ENCODE data around the gene ZNF670. TPM values are rescaled to one million over a fixed set of nuclear protein-coding genes. Genes with fewer than 3 reads are reported as not detected.

ZNF670 gene
- total RNA-seq, 4 donors from 2014 or later = 1.9 to 4.6 (median 2.6) TPM

DNA sequence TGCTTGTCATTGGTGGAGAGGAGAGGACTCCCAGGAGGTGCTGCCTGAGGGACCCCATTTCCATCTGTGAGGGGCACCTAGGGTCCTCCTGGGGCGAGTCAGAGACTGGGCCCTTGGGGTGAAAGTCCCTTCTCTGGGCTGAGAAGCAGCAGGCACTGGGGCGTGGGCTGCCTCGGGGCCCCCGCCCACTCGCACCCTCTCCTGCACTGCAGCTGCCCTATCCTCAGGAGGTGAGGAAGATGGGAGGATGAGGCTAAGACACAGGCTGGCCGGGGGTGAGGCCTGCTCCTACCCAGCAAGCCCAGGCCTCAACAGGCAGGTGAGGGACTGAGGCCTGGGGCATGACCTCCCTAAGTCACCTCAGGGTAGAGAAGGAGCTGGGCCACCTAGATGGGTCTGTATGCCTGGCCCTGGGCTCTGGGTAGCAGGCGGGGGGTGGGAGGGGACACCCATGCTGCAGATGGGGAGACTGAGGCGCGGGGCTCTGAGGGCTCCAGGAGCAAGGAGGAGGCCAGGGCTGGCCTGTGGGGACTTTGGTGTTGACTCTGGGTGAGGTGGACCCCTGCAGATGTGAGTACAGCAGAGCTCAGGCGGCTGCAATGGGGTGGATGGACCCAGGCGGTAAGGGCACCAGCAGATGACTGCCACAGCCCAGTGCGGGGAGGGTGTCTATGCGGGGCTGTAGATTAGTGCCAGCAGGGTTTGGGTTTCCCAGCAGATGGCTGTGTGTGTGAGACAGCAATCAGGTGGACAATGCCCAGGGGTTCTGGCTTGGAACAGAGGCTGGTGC lies 35.9 kb upstream of the ZNF670 start:
- H3K36me3 ChIP-seq = no peaks in the 10 kb centered on the region
- no peak for DNase-seq
- intact Hi-C loops (cut with DNase I; ENCODE audit: low total_unique reads) = no loop called here
- H3K27me3 ChIP-seq = no peaks in the 10 kb centered on the region
- TF ChIP-seq POLR2A (IDR thresholded peaks at IDR 0.05) = no peak
- TF ChIP-seq POLR2AphosphoS5 (IDR thresholded peaks at IDR 0.05) = no peak
- TF ChIP-seq EP300 (IDR thresholded peaks at IDR 0.05; ENCODE audit: low read depth) = no peak
- TF ChIP-seq, protein P1, sequence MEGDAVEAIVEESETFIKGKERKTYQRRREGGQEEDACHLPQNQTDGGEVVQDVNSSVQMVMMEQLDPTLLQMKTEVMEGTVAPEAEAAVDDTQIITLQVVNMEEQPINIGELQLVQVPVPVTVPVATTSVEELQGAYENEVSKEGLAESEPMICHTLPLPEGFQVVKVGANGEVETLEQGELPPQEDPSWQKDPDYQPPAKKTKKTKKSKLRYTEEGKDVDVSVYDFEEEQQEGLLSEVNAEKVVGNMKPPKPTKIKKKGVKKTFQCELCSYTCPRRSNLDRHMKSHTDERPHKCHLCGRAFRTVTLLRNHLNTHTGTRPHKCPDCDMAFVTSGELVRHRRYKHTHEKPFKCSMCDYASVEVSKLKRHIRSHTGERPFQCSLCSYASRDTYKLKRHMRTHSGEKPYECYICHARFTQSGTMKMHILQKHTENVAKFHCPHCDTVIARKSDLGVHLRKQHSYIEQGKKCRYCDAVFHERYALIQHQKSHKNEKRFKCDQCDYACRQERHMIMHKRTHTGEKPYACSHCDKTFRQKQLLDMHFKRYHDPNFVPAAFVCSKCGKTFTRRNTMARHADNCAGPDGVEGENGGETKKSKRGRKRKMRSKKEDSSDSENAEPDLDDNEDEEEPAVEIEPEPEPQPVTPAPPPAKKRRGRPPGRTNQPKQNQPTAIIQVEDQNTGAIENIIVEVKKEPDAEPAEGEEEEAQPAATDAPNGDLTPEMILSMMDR (IDR thresholded peaks at IDR 0.05) = no peak
- 81% methylated on average over 12 of the region's 13 CpGs; no CpG with 5 or more reads in 1 of the 2 donors for WGBS, 2 donors (ENCODE audit: low coverage in 1 of 2)
- in situ Hi-C loops (cut with MboI; ENCODE audit: low pct_ligation_motif_present in 1 of 4, low pct_unique_long_range_greater_than_20kb in 1 of 4, low sequenced_read_pairs in 3 of 4) = no loop called here
- H3K4me3 ChIP-seq = no peak overlapping the region
- peaks cover 0 to 14% (median 6%) of the 10 kb centered on the region in 4 donors for H3K4me1 ChIP-seq
- no peak overlapping the region for H3K27ac ChIP-seq
- no peaks in the 10 kb centered on the region for H3K9me3 ChIP-seq

DNA sequence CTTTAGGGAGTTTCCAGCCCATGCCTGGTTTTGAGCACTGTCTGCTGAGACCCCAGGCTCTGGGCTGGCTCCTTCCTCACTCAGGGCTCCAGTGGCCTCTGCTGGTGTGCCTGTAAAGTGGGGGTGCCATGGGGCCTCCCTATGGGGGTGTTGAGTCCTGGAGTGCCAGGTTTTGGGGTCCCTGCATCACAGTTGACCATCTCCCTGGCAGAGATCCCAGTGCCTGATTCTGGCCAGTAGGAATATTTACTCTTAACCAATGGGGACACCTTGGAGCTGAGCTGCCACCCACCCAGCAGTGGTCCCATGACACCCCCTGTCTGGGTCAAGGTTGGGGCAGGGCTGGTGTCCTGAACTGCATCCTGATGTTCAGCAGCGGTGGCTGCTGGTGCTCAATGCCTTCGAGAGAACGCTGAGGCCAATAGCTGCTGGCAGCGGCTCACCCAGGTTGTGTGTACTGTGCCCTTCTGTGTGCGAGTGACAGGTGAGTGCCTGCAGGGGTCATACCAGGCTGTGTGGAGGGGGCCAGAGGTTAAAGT lies 35.2 kb upstream of the ZNF670 start:
- Histone ChIP-seq H3K27me3 (no peaks in the 10 kb centered on the region), H3K9me3 (no peaks in the 10 kb centered on the region), H3K4me1 (peaks cover 0 to 14% (median 6%) of the 10 kb centered on the region in 4 donors), H3K4me3 (no peak overlapping the region), H3K27ac (no peak overlapping the region), H3K36me3 (no peaks in the 10 kb centered on the region)
- intact Hi-C loops (cut with DNase I; ENCODE audit: low total_unique reads) = no loop called here
- no peak for DNase-seq
- WGBS, 2 donors (ENCODE audit: low coverage in 1 of 2) = 80% methylated on average over 2 of the region's 5 CpGs; no CpG with 5 or more reads in 1 of the 2 donors
- TF ChIP-seq EP300 (IDR thresholded peaks at IDR 0.05; ENCODE audit: low read depth) (no peak), POLR2A (IDR thresholded peaks at IDR 0.05) (no peak), POLR2AphosphoS5 (IDR thresholded peaks at IDR 0.05) (no peak)
- TF ChIP-seq, protein P1 (IDR thresholded peaks at IDR 0.05) = no peak
- in situ Hi-C loops (cut with MboI; ENCODE audit: low pct_ligation_motif_present in 1 of 4, low pct_unique_long_range_greater_than_20kb in 1 of 4, low sequenced_read_pairs in 3 of 4) = no loop called here

DNA sequence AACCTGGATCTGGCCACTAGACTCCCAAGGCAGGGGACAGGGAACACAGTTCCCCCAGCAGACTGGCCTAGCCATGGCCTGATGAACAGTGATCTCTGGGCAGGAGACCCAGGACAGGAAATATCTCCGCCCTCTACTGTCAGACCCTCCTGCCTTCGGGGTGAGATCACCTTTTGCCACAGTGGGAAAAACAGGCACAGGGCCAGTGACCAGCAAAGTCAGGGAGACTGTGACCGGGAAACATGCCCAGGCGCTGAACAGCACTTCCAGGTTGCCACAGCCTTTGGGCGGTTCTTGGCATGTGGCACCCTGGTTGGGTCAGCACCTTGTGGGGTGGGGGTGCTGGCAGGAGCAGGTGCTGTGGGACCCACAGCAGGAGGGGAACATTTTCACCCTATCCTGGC lies 34.5 kb upstream of the ZNF670 start:
- Histone ChIP-seq H3K4me1 (peaks cover 0 to 14% (median 6%) of the 10 kb centered on the region in 4 donors), H3K4me3 (no peak overlapping the region), H3K27me3 (no peaks in the 10 kb centered on the region), H3K9me3 (no peaks in the 10 kb centered on the region), H3K27ac (no peak overlapping the region), H3K36me3 (no peaks in the 10 kb centered on the region)
- TF ChIP-seq, protein P1 (IDR thresholded peaks at IDR 0.05) = no peak
- TF ChIP-seq EP300 (IDR thresholded peaks at IDR 0.05; ENCODE audit: low read depth) = no peak
- no peak for TF ChIP-seq POLR2AphosphoS5 (IDR thresholded peaks at IDR 0.05)
- TF ChIP-seq POLR2A (IDR thresholded peaks at IDR 0.05) = no peak
- 50 to 67% methylated on average over 1 to 5 of the region's 5 CpGs for WGBS, 2 donors (ENCODE audit: low coverage in 1 of 2)
- intact Hi-C loops (cut with DNase I; ENCODE audit: low total_unique reads) (no loop called here), in situ Hi-C loops (cut with MboI; ENCODE audit: low pct_ligation_motif_present in 1 of 4, low pct_unique_long_range_greater_than_20kb in 1 of 4, low sequenced_read_pairs in 3 of 4) (no loop called here)
- no peak for DNase-seq

DNA sequence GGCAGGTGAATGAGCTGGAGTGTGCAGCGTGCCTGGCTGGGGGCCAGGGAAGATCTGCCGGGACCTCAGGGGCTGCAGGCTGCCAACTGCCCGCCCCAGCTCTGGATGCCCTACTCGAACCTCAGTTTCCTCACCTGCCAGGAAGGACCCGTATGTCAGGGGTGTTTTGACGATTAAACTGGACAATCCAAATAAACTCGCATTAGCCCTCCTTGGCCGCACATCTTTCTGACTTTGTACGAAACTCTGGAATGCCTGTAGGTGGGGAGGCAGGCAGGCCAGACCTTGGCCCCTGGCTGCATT lies 33.8 kb upstream of the ZNF670 start:
- Histone ChIP-seq H3K36me3 (no peaks in the 10 kb centered on the region), H3K9me3 (no peaks in the 10 kb centered on the region), H3K4me3 (peak overlapping the region in 3 of 4 donors; percentile 78 to 86 (median 84)), H3K4me1 (peaks cover 0 to 14% (median 6%) of the 10 kb centered on the region in 4 donors), H3K27ac (peak overlapping the region; percentile 85 to 90 (median 88)), H3K27me3 (no peaks in the 10 kb centered on the region)
- TF ChIP-seq POLR2AphosphoS5 (IDR thresholded peaks at IDR 0.05) (no peak), EP300 (IDR thresholded peaks at IDR 0.05; ENCODE audit: low read depth) (no peak), POLR2A (IDR thresholded peaks at IDR 0.05) (no peak)
- TF ChIP-seq, protein P1 (IDR thresholded peaks at IDR 0.05) = no peak
- intact Hi-C loops (cut with DNase I; ENCODE audit: low total_unique reads) = no loop called here
- DNase-seq = no peak
- WGBS, 2 donors (ENCODE audit: low coverage in 1 of 2) = 42% methylated on average over 9 of the region's 9 CpGs; no CpG with 5 or more reads in 1 of the 2 donors
- in situ Hi-C loops (cut with MboI; ENCODE audit: low pct_ligation_motif_present in 1 of 4, low pct_unique_long_range_greater_than_20kb in 1 of 4, low sequenced_read_pairs in 3 of 4) = no loop called here

Data from transverse colon (tissue), 4 donors.